Activated T-cell treated with anti-CD3 and anti-CD28 coated beads for 48 hours (primary cell): ENCODE measurements around the gene ATP5F1B.
"Not testable (repeated sequence)": the region's sequence is repeated elsewhere in the genome, so short reads cannot be mapped to it uniquely, and the experiment has no call there.

ENCODE experiments used
- DNase-seq: peaks from one replicate; pipeline ENCODE4 v3.0.0-alpha.2; 2020; ENCODE audit warnings: low read depth

ATP5F1B gene

DNA sequence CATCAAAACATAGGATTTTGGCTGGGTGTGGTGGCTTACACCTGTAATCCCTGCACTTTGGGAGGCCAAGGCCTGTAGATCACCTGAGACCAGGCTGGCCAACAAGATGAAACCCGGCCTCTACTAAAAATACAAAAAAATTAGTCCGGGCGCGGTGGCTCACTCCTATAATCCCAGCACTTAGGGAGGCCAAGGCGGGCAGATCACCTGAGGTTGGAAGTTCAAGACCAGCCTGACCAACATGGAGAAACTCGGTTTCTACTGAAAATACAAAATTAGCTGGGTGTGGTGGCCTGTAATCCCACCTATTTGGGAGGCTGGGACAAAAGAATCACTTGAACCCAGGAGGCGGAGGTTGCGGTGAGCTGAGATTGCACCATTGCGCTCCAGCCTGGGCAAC is 2.2 kb upstream of the ATP5F1B start:
- DNase-seq: not testable (repeated sequence)

- no peak for DNase-seq
These were observed 525 bp downstream of the ATP5F1B start for GRCh38 chr12:56645201-56645716.

DNA sequence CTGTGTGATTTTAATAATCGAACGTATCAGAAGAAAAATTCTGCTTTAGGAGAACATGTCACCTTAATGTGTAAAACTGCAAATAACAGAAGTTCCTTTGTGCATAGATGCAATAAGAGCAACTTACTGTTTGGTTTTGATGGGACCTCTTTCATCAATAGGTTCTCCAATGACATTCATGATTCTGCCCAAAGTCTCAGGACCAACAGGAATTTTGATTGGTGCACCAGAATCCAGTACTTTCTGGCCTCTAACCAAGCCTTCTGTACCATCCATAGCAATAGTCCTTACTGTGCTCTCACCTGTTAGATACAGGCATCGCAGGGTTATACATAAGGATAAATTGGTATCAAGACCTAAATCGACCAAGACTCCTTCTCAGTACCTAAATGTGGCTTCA is 1.1 kb downstream of the ATP5F1B start:
- DNase-seq: no peak

- DNase-seq: no peak
These were observed 4.6 kb downstream of the ATP5F1B start for GRCh38 chr12:56641219-56641618.

DNA sequence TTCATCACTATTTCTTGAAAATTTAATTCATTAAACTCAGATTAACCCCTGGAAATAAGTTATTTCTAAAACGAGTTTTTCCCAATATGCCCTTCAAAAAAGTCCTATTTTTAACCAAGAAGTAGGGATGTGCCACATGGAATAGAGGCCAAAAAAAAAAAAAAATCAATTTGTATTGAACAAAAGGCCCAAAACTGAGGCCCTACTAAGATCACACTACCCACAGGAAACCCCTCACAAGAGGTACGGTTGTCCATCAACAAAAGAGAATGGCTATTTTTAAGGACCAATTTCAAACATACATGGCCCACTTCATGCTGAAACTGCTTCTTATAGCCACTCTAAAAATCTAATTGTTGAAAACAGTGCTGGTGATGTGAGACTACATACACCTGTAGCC is 8.2 kb downstream of the ATP5F1B start:
- DNase-seq: no peak

- peak; percentile 88 for DNase-seq
These were observed 8.9 kb downstream of the ATP5F1B start for GRCh38 chr12:56636675-56637540.

- DNase-seq: peak; percentile 83
These were observed 9.7 kb downstream of the ATP5F1B start for GRCh38 chr12:56635806-56636674.

GRCh38 chr12:56634837-56635791 is 10.7 kb downstream of the ATP5F1B start:
- peak; percentile 64 for DNase-seq

- DNase-seq: peak; percentile 14
These were observed 11.4 kb downstream of the ATP5F1B start for GRCh38 chr12:56634242-56634836.

- DNase-seq: no peak
These were observed 12.1 kb downstream of the ATP5F1B start for GRCh38 chr12:56633468-56634241.

DNA sequence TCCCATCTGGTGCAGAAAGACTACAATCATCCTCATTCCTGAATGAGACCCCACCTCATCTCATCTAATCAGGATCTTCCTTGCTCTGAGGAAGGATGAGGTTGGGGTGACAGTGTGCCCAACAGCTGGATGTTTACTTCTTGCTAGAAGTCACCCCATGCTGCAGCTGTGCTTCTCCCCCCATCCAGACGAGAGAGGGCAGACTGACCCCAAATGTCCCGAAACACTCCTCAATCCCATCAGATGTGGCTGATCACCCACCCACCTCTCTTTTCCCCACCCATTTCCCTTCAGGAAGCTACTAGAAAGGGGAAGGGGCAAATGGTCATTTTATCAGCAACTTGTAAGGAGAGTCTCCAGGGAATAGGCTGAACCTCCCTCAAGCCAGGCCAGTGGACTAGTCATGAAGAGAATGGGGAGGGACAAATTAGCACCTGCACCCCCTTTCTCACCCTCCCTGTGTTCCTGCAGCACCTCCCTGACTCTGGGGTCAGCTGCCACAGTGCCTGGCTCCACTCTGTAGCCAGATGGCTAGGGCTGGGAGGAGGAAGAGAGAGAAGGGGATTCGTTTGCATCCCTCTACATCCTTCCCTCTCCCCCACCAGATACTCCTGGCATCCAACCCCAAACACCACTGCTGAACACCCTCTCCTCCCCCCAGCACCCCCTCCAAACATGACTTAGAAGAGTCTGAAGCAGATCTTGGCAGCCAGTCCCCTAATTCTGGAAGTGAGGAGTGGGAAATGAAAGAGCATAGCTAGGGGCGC is 12.9 kb downstream of the ATP5F1B start:
- DNase-seq: no peak

DNA sequence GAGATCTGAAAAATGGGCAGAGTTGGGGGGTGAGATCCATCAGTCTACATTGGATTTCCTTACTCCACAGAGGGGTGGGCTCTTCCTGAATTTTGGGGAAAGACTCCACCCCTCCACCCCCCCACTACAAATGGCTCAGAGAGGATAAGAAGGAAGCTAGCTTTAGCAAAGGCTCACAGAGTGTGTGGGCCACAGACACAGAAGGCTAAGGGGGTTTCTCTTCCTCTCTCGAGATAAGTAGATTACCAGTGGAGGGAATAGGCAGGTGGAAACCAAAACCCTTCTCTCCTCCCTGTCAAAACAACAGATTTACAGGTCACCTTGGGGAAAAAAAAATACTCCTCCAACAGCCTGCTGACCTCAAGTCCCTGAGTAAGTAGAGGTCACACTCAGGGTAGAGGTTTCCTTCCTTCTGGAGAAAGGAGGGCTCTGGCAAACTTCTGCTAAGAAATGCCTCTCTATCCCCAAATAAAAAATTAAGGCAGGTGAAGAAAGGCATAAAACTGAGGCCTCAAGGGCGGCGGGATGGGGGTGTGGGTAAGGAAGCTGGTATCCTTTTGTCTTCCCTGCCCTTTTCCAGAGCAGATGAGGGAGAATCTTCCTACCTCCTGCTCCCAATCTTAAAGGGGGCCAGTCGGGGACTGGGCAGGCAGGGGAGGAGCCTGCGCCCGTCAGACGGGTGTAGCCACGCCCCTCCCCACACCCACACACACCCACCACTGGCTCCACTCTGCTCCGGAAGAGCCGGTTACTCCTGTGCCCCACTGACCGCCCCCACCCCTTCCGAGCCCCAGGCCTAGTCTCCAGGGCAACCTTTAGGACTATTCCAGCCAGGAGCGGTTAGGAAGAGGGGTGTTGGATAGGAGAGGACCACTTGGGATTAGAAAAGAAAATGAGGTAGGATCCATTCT is 13.7 kb downstream of the ATP5F1B start:
- peak; percentile 39 for DNase-seq

DNA sequence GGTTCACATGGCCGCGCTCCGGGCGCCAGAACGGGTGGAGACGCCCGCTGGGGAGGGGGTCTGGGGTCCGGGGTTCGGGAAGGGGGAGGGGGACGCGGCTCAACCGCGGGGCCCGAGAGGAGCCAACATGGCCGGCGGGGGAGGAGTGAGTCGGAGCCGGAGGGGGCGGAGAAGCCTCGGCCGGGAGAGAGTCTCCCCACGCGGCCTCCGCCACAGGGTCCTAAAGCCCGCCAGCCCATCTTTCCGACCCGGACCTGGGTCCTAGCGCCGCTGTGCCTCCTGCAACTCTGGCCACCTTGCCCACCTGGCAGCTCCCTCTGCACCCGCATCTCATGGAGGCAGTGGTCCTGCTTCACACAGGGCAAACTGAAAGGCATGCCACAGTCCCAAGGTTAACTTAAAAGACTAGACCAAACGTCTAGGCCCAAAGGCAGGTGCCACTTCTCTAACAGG is 15.6 kb downstream of the ATP5F1B start, which contains the start of gene BAZ2A:
BAZ2A (minus strand) TSS at position 147 of the 453 bp plus-strand sequence. CDS start 12,796 bp downstream, outside the sequence.
- DNase-seq: peak; percentile 87

- DNase-seq: peak; percentile 36
These were observed 16.2 kb downstream of the ATP5F1B start for GRCh38 chr12:56629459-56630179.

- DNase-seq: peak; percentile 43
These were observed 16.9 kb downstream of the ATP5F1B start for GRCh38 chr12:56628671-56629458.

DNA sequence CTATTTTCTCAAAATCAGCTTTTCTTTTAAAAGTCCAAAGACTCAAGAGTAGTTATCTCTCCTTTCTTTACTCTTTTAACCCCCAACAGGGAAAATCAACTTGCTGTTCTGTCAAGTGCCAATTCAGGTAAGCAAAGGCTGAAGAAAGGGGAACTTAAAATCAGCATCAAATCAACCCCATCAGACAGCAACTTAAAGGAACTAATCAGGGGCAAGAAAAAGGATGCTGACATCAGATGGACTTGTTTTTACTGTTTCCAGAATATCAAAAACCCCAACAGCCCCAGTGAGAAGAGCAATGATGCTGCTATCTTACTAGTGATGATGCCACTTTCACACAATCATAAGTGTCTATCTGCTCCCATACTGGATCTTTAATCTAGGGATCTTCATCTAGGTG is 19.1 kb downstream of the ATP5F1B start:
- DNase-seq: no peak

GRCh38 chr12:56622535-56622934 is 23.2 kb downstream of the ATP5F1B start:
- DNase-seq: no peak
